22Rv1 (cell line): ENCODE measurements around the gene KIAA1958.

Experiments
- ZFX ChIP-seq: fragments of 450-650 bp; IDR thresholded peaks from 2 replicates; pipeline ENCODE4 v1.6.1; 2017; ENCODE audit warnings: antibody characterized with exemption, borderline replicate concordance
- TF ChIP-seq, protein P1 (sequence below): fragments of 450-650 bp; IDR thresholded peaks from 2 replicates; pipeline ENCODE4 v1.5.1; 2017; ENCODE audit warnings: mild to moderate bottlenecking

DNA sequence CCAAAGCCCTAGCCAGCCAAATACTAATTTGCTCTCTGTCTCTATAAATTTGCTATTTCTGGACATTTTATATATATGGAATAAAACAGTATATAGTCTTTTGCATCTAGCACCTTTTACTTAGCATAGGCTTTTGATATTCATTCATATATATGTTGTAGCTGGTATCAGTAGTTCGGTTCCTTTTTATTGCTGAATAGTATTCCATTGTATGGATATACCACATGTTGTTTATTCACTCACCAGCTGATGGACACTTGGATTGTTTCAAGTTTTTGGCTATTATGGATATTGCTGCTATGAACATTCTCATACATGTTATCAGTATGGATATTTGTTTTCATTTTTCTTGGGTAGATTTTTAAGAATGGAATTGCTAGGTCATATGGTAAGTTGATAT lies 23.8 kb upstream of the KIAA1958 start:
- TF ChIP-seq, protein P1, sequence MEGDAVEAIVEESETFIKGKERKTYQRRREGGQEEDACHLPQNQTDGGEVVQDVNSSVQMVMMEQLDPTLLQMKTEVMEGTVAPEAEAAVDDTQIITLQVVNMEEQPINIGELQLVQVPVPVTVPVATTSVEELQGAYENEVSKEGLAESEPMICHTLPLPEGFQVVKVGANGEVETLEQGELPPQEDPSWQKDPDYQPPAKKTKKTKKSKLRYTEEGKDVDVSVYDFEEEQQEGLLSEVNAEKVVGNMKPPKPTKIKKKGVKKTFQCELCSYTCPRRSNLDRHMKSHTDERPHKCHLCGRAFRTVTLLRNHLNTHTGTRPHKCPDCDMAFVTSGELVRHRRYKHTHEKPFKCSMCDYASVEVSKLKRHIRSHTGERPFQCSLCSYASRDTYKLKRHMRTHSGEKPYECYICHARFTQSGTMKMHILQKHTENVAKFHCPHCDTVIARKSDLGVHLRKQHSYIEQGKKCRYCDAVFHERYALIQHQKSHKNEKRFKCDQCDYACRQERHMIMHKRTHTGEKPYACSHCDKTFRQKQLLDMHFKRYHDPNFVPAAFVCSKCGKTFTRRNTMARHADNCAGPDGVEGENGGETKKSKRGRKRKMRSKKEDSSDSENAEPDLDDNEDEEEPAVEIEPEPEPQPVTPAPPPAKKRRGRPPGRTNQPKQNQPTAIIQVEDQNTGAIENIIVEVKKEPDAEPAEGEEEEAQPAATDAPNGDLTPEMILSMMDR = no peak
- no peak for TF ChIP-seq ZFX
